Upper lobe of left lung (tissue), 6 donors: Measurements from ENCODE around the gene GFRA1. TPM values are rescaled to one million over a fixed set of nuclear protein-coding genes. Genes with fewer than 3 reads are reported as not detected.

Source experiments
- ATAC-seq, 2 donors: fragments of 200-7000 bp; cut with Tn5 transposase; one replicate each; pipeline ENCODE4 v1.9.1; 2022; ENCODE audit warnings: mild to moderate bottlenecking in 2 of 2, moderate library complexity in 2 of 2; ENCODE audit not compliant: low FRiP score in 2 of 2
- DNase-seq, 2 donors: peaks; one replicate each; pipeline ENCODE4 v3.0.0-alpha.2; 2019 to 2020
- H3K27ac ChIP-seq, 4 donors: fragments of 200-600 bp; sonication (generic); one replicate each; pipeline ENCODE4 v1.5.1; 2016 to 2019
- H3K27me3 ChIP-seq, 4 donors: fragments of 200-600 bp; sonication (generic); one replicate each; pipeline ENCODE4 v1.5.1; 2017 to 2019
- H3K36me3 ChIP-seq, 4 donors: fragments of 200-600 bp; sonication (generic); one replicate each; pipeline ENCODE4 v1.5.1; 2016 to 2019
- H3K4me1 ChIP-seq, 4 donors: fragments of 200-600 bp; sonication (generic); one replicate each; pipeline ENCODE4 v1.5.1; 2018 to 2019
- H3K4me3 ChIP-seq, 4 donors: fragments of 200-600 bp; sonication (generic); one replicate each; pipeline ENCODE4 v1.5.1; 2017 to 2019; ENCODE audit warnings: mild to moderate bottlenecking in 2 of 4, moderate library complexity in 1 of 4
- H3K9me3 ChIP-seq, 4 donors: fragments of 200-600 bp; sonication (generic); one replicate each; pipeline ENCODE4 v1.5.1; 2018 to 2019
- EP300 ChIP-seq, 4 donors: sonication (generic); formaldehyde crosslinking; IDR thresholded peaks; one replicate each; pipeline ENCODE4 v1.5.1; 2017; ENCODE audit warnings: antibody characterized with exemption in 4 of 4, control low read depth in 2 of 4
- POLR2A ChIP-seq, 4 donors: fragments of 450-650 bp; IDR thresholded peaks; one replicate each; pipeline ENCODE4 v1.5.1; 2016 to 2017; ENCODE audit warnings: antibody characterized with exemption in 4 of 4, mild to moderate bottlenecking in 2 of 4
- POLR2AphosphoS5 ChIP-seq, 2 donors: sonication (generic); formaldehyde crosslinking; IDR thresholded peaks; one replicate each; pipeline ENCODE4 v1.5.1; 2017; ENCODE audit warnings: antibody characterized with exemption in 2 of 2
- WGBS, 2 donors: methylation state at CpG; one replicate each; pipeline ENCODE4 v1.1.5; 2017 to 2018; 5-methylcytosine and 5-hydroxymethylcytosine counted together
- total RNA-seq, 6 donors: library from RNA; depleted of rRNA in 4 of 6; stranded (reverse); fragments of >200 nt in 4 of 6; gene quantifications; one replicate each; pipeline versions ENCODE4 v1.1.0 to v1.2.1, GENCODE V29; 2016 to 2021
- TF ChIP-seq, protein P1 (sequence below), 6 experiments: fragments of 450-650 bp in 4 of 6; fragments of 200-600 bp in 2 of 6; sonication (generic) in 2 of 6; IDR thresholded peaks; one replicate each; pipeline ENCODE4 v1.5.1; 2016 to 2019; ENCODE audit warnings: antibody characterized with exemption in 6 of 6
- donor health status: DM: no; HTN: no; CAD: no; lungs with moderate emphysema.
- donor health status: DM: no; HTN: yes; CAD: no; lungs with severe emphysema.

GFRA1 gene
- total RNA-seq, 6 donors from 2014 or later: under 0.01 to 9.2 (median 2.3) TPM

DNA sequence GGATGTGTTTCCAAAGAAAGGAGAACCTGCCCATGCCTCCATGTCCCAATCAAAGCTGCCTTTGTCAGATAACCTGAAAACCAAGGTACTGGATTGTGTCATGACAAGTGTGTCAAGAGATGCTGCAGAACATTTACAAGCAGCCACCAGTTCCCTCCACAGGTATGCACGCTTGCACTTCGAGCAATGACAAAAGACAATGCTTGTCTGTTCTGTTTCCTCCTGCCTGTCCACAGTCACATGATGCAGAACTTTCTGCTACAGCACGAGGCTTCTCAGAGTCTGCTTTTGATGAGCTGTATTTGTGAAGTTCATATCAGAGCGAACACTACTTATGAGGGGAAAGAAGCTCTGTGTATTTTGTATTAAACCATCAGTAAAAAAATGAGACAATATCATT, 209.9 kb downstream of the GFRA1 start:
- H3K4me1 ChIP-seq: no peaks in the 10 kb centered on the region
- WGBS, 2 donors: 69 to 74% methylated on average over 4 of the region's 4 CpGs
- no peak overlapping the region for H3K4me3 ChIP-seq
- no peak for ATAC-seq
- H3K36me3 ChIP-seq: no peaks in the 10 kb centered on the region
- DNase-seq: no peak
- no peaks in the 10 kb centered on the region for H3K27me3 ChIP-seq
- no peaks in the 10 kb centered on the region for H3K9me3 ChIP-seq
- no peak overlapping the region for H3K27ac ChIP-seq
- TF ChIP-seq POLR2A (IDR thresholded peaks at IDR 0.05): no peak
- TF ChIP-seq, protein P1, sequence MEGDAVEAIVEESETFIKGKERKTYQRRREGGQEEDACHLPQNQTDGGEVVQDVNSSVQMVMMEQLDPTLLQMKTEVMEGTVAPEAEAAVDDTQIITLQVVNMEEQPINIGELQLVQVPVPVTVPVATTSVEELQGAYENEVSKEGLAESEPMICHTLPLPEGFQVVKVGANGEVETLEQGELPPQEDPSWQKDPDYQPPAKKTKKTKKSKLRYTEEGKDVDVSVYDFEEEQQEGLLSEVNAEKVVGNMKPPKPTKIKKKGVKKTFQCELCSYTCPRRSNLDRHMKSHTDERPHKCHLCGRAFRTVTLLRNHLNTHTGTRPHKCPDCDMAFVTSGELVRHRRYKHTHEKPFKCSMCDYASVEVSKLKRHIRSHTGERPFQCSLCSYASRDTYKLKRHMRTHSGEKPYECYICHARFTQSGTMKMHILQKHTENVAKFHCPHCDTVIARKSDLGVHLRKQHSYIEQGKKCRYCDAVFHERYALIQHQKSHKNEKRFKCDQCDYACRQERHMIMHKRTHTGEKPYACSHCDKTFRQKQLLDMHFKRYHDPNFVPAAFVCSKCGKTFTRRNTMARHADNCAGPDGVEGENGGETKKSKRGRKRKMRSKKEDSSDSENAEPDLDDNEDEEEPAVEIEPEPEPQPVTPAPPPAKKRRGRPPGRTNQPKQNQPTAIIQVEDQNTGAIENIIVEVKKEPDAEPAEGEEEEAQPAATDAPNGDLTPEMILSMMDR (IDR thresholded peaks at IDR 0.05): no peak
- no peak for TF ChIP-seq EP300 (IDR thresholded peaks at IDR 0.05)
- no peak for TF ChIP-seq POLR2AphosphoS5 (IDR thresholded peaks at IDR 0.05)

DNA sequence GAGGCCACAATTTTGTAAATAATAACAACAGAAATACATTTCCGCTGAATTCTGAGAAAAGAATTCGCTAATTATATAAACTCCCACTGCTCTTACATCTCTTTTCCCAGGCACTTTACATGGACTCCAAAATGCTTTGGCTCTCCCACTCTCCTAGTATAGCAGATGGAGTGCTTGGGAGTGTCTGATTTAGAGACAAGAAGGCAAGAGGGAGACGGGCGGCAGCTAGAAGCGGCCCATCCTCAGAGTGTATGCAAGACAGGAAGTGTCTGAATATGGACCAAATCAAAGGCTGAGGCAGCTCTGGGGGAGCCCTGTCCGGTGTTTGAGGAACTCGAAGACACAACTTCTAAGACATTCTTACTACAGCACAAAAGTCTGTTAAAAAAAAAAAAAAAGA, 212.1 kb downstream of the GFRA1 start:
- no peak for TF ChIP-seq POLR2A (IDR thresholded peaks at IDR 0.05)
- TF ChIP-seq POLR2AphosphoS5 (IDR thresholded peaks at IDR 0.05): no peak
- TF ChIP-seq, protein P1 (IDR thresholded peaks at IDR 0.05): no peak
- TF ChIP-seq EP300 (IDR thresholded peaks at IDR 0.05): no peak
- ATAC-seq (no peak), DNase-seq (no peak)
- Histone ChIP-seq H3K4me1 (no peaks in the 10 kb centered on the region), H3K27me3 (no peaks in the 10 kb centered on the region), H3K27ac (no peak overlapping the region), H3K36me3 (no peaks in the 10 kb centered on the region), H3K9me3 (no peaks in the 10 kb centered on the region), H3K4me3 (no peak overlapping the region)
- WGBS, 2 donors: 58 to 62% methylated on average over 7 of the region's 7 CpGs

DNA sequence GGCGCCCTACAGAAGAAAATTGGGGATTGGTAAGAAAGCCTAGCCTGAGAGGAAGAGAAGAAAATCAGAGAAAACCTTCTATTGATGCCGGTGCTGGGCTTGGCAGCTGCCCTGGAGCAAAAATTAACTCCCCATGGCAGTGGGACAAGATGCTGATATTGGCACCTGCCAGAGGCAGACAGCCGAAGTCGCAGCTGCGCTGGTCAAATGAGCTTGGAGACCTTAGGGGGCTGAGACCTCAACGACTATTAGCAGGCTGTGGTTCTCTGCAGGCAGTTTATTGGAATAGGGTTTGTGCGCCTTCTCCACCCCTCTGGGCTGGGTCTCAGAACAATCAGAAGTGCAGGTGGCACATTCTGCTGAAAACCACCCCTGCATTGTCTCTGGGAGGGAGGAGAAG, 213.7 kb downstream of the GFRA1 start:
- Histone ChIP-seq H3K27me3 (no peaks in the 10 kb centered on the region), H3K9me3 (no peaks in the 10 kb centered on the region), H3K36me3 (no peaks in the 10 kb centered on the region), H3K4me1 (no peaks in the 10 kb centered on the region), H3K4me3 (no peak overlapping the region), H3K27ac (no peak overlapping the region)
- WGBS, 2 donors: 91 to 94% methylated on average over 5 to 7 of the region's 7 CpGs
- no peak for TF ChIP-seq EP300 (IDR thresholded peaks at IDR 0.05)
- TF ChIP-seq, protein P1 (IDR thresholded peaks at IDR 0.05): no peak
- ATAC-seq (no peak), DNase-seq (no peak)

DNA sequence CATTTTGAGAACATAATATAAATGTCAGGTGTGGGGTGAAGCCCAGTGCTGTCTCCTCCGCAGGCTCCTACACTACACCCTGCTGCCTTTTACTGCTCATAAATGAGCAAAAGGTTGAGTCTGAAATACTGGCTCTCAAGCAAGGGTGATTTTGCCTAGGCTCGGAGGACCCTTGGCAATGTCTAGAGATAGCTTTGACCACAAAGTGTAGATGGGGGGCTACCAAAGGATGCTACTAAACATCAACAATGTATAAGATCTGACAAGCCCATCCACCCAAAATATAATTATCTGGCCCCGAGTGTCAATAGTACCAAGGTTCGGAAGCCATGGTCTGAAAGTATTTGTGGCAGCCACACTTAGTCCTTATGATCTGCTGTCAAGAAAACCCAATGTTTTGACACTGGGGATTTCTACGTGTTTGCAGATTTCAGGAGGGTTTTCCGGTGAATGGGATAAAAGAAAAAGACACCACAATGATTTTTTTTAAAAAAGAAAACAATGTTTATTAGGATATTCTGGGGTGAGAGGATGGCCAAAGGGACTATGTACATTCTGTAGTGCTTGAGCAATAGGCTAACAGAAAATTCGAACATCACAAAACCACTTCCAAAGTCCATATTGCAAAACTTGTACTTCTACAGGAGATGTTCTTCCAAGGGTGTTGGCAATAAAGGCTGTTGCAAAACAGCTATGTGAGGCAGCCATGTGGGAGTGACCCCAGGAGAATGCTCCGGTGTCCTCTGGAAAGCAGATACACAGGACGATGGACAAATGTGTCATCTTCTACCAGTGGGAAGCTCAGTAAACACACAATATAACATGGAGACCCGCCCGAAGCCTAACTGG, 216.3 kb downstream of the GFRA1 start:
- H3K36me3 ChIP-seq: no peaks in the 10 kb centered on the region
- H3K4me1 ChIP-seq: no peaks in the 10 kb centered on the region
- ATAC-seq (peak in 1 of 2 donors; percentile 65), DNase-seq (no peak)
- 89 to 91% methylated on average over 11 of the region's 11 CpGs for WGBS, 2 donors
- H3K27ac ChIP-seq: no peak overlapping the region
- no peaks in the 10 kb centered on the region for H3K27me3 ChIP-seq
- H3K9me3 ChIP-seq: no peaks in the 10 kb centered on the region
- H3K4me3 ChIP-seq: no peak overlapping the region
- TF ChIP-seq POLR2AphosphoS5 (IDR thresholded peaks at IDR 0.05): no peak
- TF ChIP-seq POLR2A (IDR thresholded peaks at IDR 0.05): no peak
- TF ChIP-seq, protein P1 (IDR thresholded peaks at IDR 0.05): no peak
- TF ChIP-seq EP300 (IDR thresholded peaks at IDR 0.05): no peak

DNA sequence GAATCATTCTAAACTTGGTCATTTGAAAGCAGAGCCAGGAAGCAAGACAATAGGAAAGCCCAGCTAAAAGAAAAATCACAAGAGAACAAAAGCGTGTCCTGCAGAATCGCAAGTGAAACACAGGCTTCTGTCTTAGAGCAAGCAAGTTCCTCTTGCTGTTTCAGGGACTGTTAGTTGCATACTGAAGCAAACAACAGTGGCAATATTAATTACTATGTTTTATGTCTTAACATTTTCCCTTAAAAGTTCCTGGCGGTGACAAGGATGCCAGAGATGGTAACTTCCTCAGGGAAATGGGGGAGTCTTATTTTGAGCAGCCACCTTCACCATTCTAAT, 217.1 kb downstream of the GFRA1 start:
- WGBS, 2 donors: 77 to 84% methylated on average over 3 of the region's 3 CpGs
- DNase-seq (no peak), ATAC-seq (no peak)
- TF ChIP-seq EP300 (IDR thresholded peaks at IDR 0.05) (no peak), POLR2AphosphoS5 (IDR thresholded peaks at IDR 0.05) (no peak), POLR2A (IDR thresholded peaks at IDR 0.05) (no peak)
- TF ChIP-seq, protein P1 (IDR thresholded peaks at IDR 0.05): no peak
- H3K27ac ChIP-seq: no peak overlapping the region
- H3K9me3 ChIP-seq: no peaks in the 10 kb centered on the region
- no peaks in the 10 kb centered on the region for H3K36me3 ChIP-seq
- H3K4me1 ChIP-seq: no peaks in the 10 kb centered on the region
- H3K27me3 ChIP-seq: no peaks in the 10 kb centered on the region
- H3K4me3 ChIP-seq: no peak overlapping the region
